ENCODE measurements around the gene GINS1.

DNA sequence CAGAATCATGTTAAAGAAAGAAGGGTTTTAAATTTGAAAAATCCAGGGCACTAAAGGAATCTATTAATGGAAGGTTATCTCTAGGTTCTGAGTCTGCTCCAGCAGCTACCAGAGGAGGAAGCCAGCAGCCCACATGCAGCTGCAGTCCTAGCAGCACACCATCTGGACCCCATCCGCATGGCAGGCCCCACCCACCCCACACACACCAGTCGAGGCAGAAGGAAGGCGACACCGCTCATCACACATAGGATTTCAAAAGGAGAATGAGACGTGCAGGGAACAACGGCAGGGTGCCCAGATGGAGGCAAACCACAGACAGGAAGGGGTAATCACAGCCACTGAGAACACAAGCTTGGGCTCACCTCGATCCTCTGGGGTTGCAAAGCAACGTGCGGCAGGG, 78.9 kb downstream of the GINS1 start:
- TF ChIP-seq EZH2 (IDR thresholded peaks at IDR 0.05; ENCODE audit: borderline replicate concordance, low read length): no peak
- TF ChIP-seq, protein P1, sequence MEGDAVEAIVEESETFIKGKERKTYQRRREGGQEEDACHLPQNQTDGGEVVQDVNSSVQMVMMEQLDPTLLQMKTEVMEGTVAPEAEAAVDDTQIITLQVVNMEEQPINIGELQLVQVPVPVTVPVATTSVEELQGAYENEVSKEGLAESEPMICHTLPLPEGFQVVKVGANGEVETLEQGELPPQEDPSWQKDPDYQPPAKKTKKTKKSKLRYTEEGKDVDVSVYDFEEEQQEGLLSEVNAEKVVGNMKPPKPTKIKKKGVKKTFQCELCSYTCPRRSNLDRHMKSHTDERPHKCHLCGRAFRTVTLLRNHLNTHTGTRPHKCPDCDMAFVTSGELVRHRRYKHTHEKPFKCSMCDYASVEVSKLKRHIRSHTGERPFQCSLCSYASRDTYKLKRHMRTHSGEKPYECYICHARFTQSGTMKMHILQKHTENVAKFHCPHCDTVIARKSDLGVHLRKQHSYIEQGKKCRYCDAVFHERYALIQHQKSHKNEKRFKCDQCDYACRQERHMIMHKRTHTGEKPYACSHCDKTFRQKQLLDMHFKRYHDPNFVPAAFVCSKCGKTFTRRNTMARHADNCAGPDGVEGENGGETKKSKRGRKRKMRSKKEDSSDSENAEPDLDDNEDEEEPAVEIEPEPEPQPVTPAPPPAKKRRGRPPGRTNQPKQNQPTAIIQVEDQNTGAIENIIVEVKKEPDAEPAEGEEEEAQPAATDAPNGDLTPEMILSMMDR (IDR thresholded peaks at IDR 0.05; ENCODE audit: low read length): no peak
